OCI-LY7 (cell line): ENCODE data around the gene MRC2. TPM values are rescaled to one million over a fixed set of nuclear protein-coding genes. Genes with fewer than 3 reads are reported as not detected.

ENCODE experiments used
- BruUV-seq: library from RNA; stranded (reverse); fragments of 400-500 nt; replicated peaks from 2 replicates; lab custom pipeline; 2021; lab: Mats Ljungman, UMichigan
- CTCF ChIA-PET: fragments of 300-600 bp; sonication (Branson Sonifier 250); formaldehyde crosslinking; loops from one replicate; lab custom pipeline; 2022; ENCODE audit warnings: antibody characterized with exemption; ENCODE audit not compliant: unreplicated experiment; lab: Charles Lee
- POLR2A ChIA-PET: fragments of 300-600 bp; sonication (Branson Sonifier 250); formaldehyde crosslinking; loops from one replicate; lab custom pipeline; 2022; ENCODE audit warnings: antibody characterized with exemption; lab: Charles Lee
- DNase-seq: peaks from one replicate; pipeline ENCODE4 v3.0.0-alpha.2; 2015; ENCODE audit warnings: low spot score
- H2AFZ ChIP-seq: fragments of 200-600 bp; sonication (generic), shearing (Covaris generic); 2 replicates; pipeline ENCODE4 v1.6.1; 2014; ENCODE audit warnings: mild to moderate bottlenecking, antibody characterized with exemption, low read length, moderate library complexity
- H3K27ac ChIP-seq: fragments of 200-600 bp; sonication (generic); 2 replicates; pipeline ENCODE4 v1.5.1; 2014; ENCODE audit warnings: mixed run types, low read depth, mild to moderate bottlenecking, moderate library complexity, low read length, inconsistent platforms; ENCODE audit not compliant: poor library complexity, severe bottlenecking
- H3K36me3 ChIP-seq: fragments of 200-600 bp; sonication (generic); 2 replicates; pipeline ENCODE4 v1.6.1; 2014; ENCODE audit warnings: mild to moderate bottlenecking, antibody characterized with exemption, low read length, moderate library complexity, mixed read lengths; ENCODE audit not compliant: insufficient read depth
- H3K4me1 ChIP-seq: fragments of 200-600 bp; sonication (generic); 2 replicates; pipeline ENCODE4 v1.5.1; 2014; ENCODE audit warnings: mild to moderate bottlenecking, low read length; ENCODE audit not compliant: insufficient read depth, poor library complexity, severe bottlenecking
- H3K4me2 ChIP-seq: fragments of 200-600 bp; sonication (generic); 2 replicates; pipeline ENCODE4 v1.6.1; 2014; ENCODE audit warnings: mild to moderate bottlenecking, low read length
- H3K4me3 ChIP-seq: fragments of 200-600 bp; sonication (generic); 2 replicates; pipeline ENCODE4 v1.5.1; 2014; ENCODE audit warnings: mild to moderate bottlenecking, low read depth, low read length; ENCODE audit not compliant: poor library complexity, severe bottlenecking
- H3K79me2 ChIP-seq: fragments of 200-600 bp; sonication (generic); 2 replicates; pipeline ENCODE4 v1.6.1; 2016; ENCODE audit warnings: low read depth, mild to moderate bottlenecking, low read length, moderate library complexity, mixed read lengths; ENCODE audit not compliant: insufficient read depth
- H3K9me2 ChIP-seq: fragments of 200-600 bp; sonication (generic); 2 replicates; pipeline ENCODE4 v1.6.1; 2016; ENCODE audit warnings: mild to moderate bottlenecking, low read length, mixed read lengths; ENCODE audit not compliant: insufficient read depth
- H3K9me3 ChIP-seq: fragments of 200-600 bp; sonication (generic); 2 replicates; pipeline ENCODE4 v1.6.1; 2014; ENCODE audit warnings: mild to moderate bottlenecking, mixed run types, low read length, mixed read lengths
- H4K20me1 ChIP-seq: fragments of 200-600 bp; sonication (generic); 2 replicates; pipeline ENCODE4 v1.6.1; 2014; ENCODE audit warnings: mild to moderate bottlenecking, antibody characterized with exemption, low read length, moderate library complexity, mixed read lengths; ENCODE audit not compliant: insufficient read depth
- CTCF ChIP-seq: fragments of 200-600 bp; sonication (generic); conservative IDR thresholded peaks from 2 replicates; pipeline ENCODE4 v1.5.1; 2014; ENCODE audit warnings: mild to moderate bottlenecking, antibody characterized with exemption, low read length, moderate library complexity, mixed read lengths
- EZH2phosphoT487 ChIP-seq: fragments of 200-600 bp; sonication (generic); IDR thresholded peaks from 2 replicates; pipeline ENCODE4 v1.6.1; 2018; ENCODE audit warnings: low read depth, borderline replicate concordance, mild to moderate bottlenecking, mixed run types, antibody characterized with exemption, low read length, moderate library complexity, mixed read lengths
- intact Hi-C: fragments of 100-400 bp; cut with micrococcal nuclease; formaldehyde crosslinking; loops from one replicate; pipeline ENCODE4 v1.10.0; 2022; ENCODE audit not compliant: unreplicated experiment
- total RNA-seq, 2 experiments: library from RNA; depleted of rRNA in 1 of 2; stranded (reverse); fragments of >200 nt in 1 of 2; shearing (Covaris generic) in 1 of 2; gene quantifications; 2 replicates each; pipeline ENCODE4 v1.2.3, GENCODE V29; 2014 to 2022

Gene MRC2
- total RNA-seq, 2 experiments from 2014 or later, result 0.19 to 0.27 TPM

GRCh38 chr17:62673614-62674362 lies 46.3 kb downstream of the MRC2 start:
- H2AFZ ChIP-seq, result no peak overlapping the region
- TF ChIP-seq CTCF (no peak), EZH2phosphoT487 (no peak)
- no peak overlapping the region for H3K27ac ChIP-seq
- H3K36me3 ChIP-seq, result no peaks in the 10 kb centered on the region
- no peaks in the 10 kb centered on the region for H3K79me2 ChIP-seq
- ChIA-PET POLR2A (interaction anchor here (0.7 kb wide), 3 partner anchors 688 to 1306 kb away, joined by 3 to 8 read pairs (median 5); no protein-coding TSS in a partner anchor), CTCF (interaction anchor here (0.6 kb wide), 1 partner anchor 50 kb away, joined by 3 read pairs; no protein-coding TSS in a partner anchor)
- H4K20me1 ChIP-seq, result no peaks in the 10 kb centered on the region
- H3K9me2 ChIP-seq, result no peaks in the 10 kb centered on the region
- no peaks in the 10 kb centered on the region for H3K4me1 ChIP-seq
- H3K9me3 ChIP-seq, result no peaks in the 10 kb centered on the region
- no peak for DNase-seq
- H3K4me3 ChIP-seq, result no peak overlapping the region
- H3K4me2 ChIP-seq, result no peak overlapping the region
- intact Hi-C loops, result loop anchor here (2.0 kb wide), 1 partner anchor 733 kb away; no protein-coding TSS in a partner anchor
- BruUV-seq, result no TSS peak

GRCh38 chr17:62674363-62674739 lies 46.9 kb downstream of the MRC2 start:
- Histone ChIP-seq H3K9me3 (no peaks in the 10 kb centered on the region), H4K20me1 (no peaks in the 10 kb centered on the region), H2AFZ (no peak overlapping the region), H3K9me2 (no peaks in the 10 kb centered on the region), H3K27ac (no peak overlapping the region), H3K4me3 (no peak overlapping the region), H3K36me3 (no peaks in the 10 kb centered on the region), H3K4me2 (no peak overlapping the region), H3K79me2 (no peaks in the 10 kb centered on the region), H3K4me1 (no peaks in the 10 kb centered on the region)
- no peak for DNase-seq
- intact Hi-C loops, result no loop called here
- ChIA-PET CTCF (interaction anchor here (0.6 kb wide), 1 partner anchor 50 kb away, joined by 3 read pairs; no protein-coding TSS in a partner anchor), POLR2A (no interaction called here)
- no TSS peak for BruUV-seq
- TF ChIP-seq EZH2phosphoT487, result no peak
- TF ChIP-seq CTCF, result no peak

GRCh38 chr17:62674841-62675240 lies 47.4 kb downstream of the MRC2 start:
- no peaks in the 10 kb centered on the region for H4K20me1 ChIP-seq
- no peaks in the 10 kb centered on the region for H3K36me3 ChIP-seq
- no peak overlapping the region for H3K4me3 ChIP-seq
- intact Hi-C loops, result no loop called here
- H3K4me2 ChIP-seq, result no peak overlapping the region
- ChIA-PET CTCF (no interaction called here), POLR2A (no interaction called here)
- no TSS peak for BruUV-seq
- no peaks in the 10 kb centered on the region for H3K79me2 ChIP-seq
- no peak overlapping the region for H2AFZ ChIP-seq
- H3K4me1 ChIP-seq, result no peaks in the 10 kb centered on the region
- H3K27ac ChIP-seq, result no peak overlapping the region
- no peaks in the 10 kb centered on the region for H3K9me2 ChIP-seq
- no peak for DNase-seq
- TF ChIP-seq EZH2phosphoT487 (no peak), CTCF (no peak)
- no peaks in the 10 kb centered on the region for H3K9me3 ChIP-seq
